Esophagus (tissue), 2 donors: ENCODE measurements around the gene MMP15. TPM values are rescaled to one million over a fixed set of nuclear protein-coding genes. Genes with fewer than 3 reads are reported as not detected.

ENCODE experiments used
- H3K27ac ChIP-seq, 2 donors: one replicate each; pipeline ENCODE4 v1.5.1; 2013; ENCODE audit warnings: low read depth in 2 of 2, mild to moderate bottlenecking in 2 of 2, inconsistent platforms in 1 of 2, low read length in 1 of 2, moderate library complexity in 1 of 2
- H3K27me3 ChIP-seq, 2 donors: one replicate each; pipeline ENCODE4 v1.6.1; 2013; ENCODE audit warnings: low read length in 2 of 2, control low read depth in 1 of 2, mild to moderate bottlenecking in 1 of 2; ENCODE audit not compliant: insufficient read depth in 2 of 2, control insufficient read depth in 1 of 2
- H3K36me3 ChIP-seq, 2 donors: one replicate each; pipeline ENCODE4 v1.6.1; 2013; ENCODE audit warnings: low read length in 1 of 2; ENCODE audit not compliant: control insufficient read depth in 2 of 2, insufficient read depth in 2 of 2
- H3K4me1 ChIP-seq, 2 donors: one replicate each; pipeline ENCODE4 v1.6.1; 2013; ENCODE audit warnings: low read length in 1 of 2; ENCODE audit not compliant: control insufficient read depth in 2 of 2, insufficient read depth in 2 of 2
- H3K4me3 ChIP-seq, 2 donors: one replicate each; pipeline ENCODE4 v1.5.1; 2013; ENCODE audit warnings: low read length in 2 of 2, mild to moderate bottlenecking in 2 of 2, low read depth in 1 of 2, moderate library complexity in 1 of 2
- H3K9me3 ChIP-seq, 2 donors: one replicate each; pipeline ENCODE4 v1.6.1; 2013; ENCODE audit warnings: mild to moderate bottlenecking in 2 of 2, low read depth in 1 of 2, low read length in 1 of 2, moderate library complexity in 1 of 2; ENCODE audit not compliant: control insufficient read depth in 2 of 2, insufficient read depth in 1 of 2
- WGBS, 2 donors: extraction: QIAGEN DNeasy Blood & Tissue Kit; methylation state at CpG; one replicate each; pipeline ENCODE4 v1.1.7; 2013; 5-methylcytosine and 5-hydroxymethylcytosine counted together
- polyA plus RNA-seq, 2 donors: library from polyadenylated mRNA; stranded (reverse); fragments of 200-250 nt; gene quantifications; one replicate each; pipeline ENCODE4 v1.2.3, GENCODE V29; 2013
- donor health status: healthy with polysubstance abuse.
- donor health status: Bipolar disorder and iron deficiency.

MMP15 gene
- polyA plus RNA-seq, 2 donors: 2.5 to 2.7 TPM

DNA sequence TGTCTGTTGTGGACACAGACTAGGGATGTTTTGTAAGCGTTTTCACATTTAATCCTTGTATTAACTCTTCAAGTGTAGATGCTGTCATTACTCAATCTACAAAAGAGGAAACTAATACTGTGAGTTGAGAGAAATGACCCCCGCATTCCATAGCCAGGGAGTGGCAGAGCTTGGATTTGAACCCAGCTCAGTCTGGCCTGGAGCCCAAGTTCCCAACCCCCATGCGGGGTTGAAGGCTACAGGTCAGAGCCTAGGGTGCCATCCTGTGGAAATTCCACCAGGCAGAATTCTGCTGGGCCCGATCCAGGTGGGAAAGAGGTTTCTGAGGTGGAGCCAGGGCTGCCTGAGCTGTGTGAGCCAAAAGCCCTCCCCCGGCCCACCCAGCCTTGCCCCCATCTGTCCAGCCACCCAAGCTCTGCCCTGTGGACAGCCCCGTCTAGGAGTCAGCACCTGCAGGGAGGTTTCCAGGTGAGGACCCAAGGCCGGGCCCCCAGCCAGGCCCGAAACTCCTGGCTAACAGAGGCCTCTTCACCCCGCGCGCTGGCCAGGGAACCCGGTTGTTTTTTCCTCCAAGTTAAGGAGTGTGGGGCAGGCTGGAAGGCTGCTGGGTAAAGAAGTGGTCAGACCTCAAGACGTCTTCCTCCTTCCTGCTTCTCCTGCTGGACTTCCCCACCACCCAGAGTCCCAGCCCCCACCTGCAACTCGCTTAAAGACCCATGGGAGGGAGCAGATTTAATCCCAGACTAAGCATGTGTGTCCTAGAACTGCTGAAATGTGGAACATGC lies 5.7 kb downstream of the MMP15 start:
- H3K36me3 ChIP-seq: no peaks in the 10 kb centered on the region
- no peak overlapping the region for H3K27ac ChIP-seq
- H3K4me3 ChIP-seq: no peak overlapping the region
- H3K9me3 ChIP-seq: no peaks in the 10 kb centered on the region
- no peaks in the 10 kb centered on the region for H3K27me3 ChIP-seq
- peaks cover 11% of the 10 kb centered on the region in 2 donors for H3K4me1 ChIP-seq
- WGBS, 2 donors: 64% methylated on average over 14 of the region's 14 CpGs

DNA sequence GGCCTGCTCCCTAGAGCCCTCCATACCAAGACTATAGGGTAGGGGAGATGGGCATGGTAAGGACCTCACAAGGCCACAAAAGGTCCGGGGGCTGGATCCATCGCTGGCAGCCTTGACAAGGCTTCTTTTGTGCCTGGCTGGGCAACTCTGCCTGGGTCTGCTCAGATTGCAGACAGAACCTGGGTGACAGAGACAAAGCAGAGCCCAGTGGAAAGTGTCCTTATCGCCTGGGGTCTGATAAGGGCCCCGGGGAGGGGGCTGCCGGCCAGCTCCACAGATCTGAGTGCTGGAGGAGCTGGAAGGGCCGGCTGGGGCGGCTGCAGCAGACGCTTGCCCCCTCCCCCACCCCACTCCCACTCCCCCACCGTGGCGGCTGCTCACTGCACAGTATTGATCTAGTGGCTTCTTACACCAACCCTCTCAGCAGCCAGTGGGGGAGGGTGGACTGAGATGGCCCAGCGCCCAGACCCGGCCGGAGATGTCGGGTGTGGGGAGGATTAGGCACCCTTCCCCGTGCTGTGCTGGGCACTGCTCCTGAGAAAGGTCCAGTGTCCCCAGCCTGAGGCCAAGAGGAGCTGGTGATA lies 7.2 kb downstream of the MMP15 start:
- no peak overlapping the region for H3K27ac ChIP-seq
- H3K36me3 ChIP-seq: no peaks in the 10 kb centered on the region
- 51 to 59% methylated on average over 12 to 15 of the region's 15 CpGs for WGBS, 2 donors
- no peaks in the 10 kb centered on the region for H3K27me3 ChIP-seq
- no peak overlapping the region for H3K4me3 ChIP-seq
- H3K9me3 ChIP-seq: no peaks in the 10 kb centered on the region
- peaks cover 2 to 8% of the 10 kb centered on the region in 2 donors for H3K4me1 ChIP-seq

DNA sequence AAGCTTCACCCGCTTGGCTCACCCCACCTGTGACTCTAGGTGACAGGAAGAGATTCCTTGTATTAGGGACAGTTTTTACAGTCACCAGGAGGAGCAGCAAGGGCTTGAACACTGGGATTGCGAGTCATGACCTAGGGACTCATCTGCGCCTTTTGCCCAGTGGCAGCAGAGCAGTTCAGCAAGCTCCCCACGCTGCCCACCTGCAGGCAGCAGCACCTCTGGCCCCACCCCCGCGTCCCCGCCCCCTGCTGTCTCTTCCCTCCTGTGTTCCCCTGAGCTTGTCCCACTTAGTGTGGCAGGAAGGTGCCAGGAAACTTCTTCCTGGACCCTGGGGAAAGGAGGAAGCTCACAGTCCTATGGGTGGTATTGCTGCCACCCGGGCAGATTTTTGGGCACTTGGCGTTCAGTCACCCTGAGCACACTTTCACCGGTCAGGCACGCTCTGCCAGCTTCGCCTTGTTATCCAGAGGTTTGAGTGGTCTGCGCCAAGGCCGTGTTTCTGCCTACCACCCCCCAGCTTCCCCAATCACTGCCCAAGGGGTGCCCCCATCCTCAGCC lies 8.7 kb downstream of the MMP15 start:
- Histone ChIP-seq H3K36me3 (peaks cover 0 to 5% of the 10 kb centered on the region in 2 donors), H3K9me3 (no peaks in the 10 kb centered on the region), H3K4me1 (peaks cover 2 to 5% of the 10 kb centered on the region in 2 donors), H3K27ac (no peak overlapping the region), H3K4me3 (no peak overlapping the region), H3K27me3 (no peaks in the 10 kb centered on the region)
- WGBS, 2 donors: 88 to 91% methylated on average over 14 of the region's 14 CpGs

- Histone ChIP-seq H3K9me3 (no peaks in the 10 kb centered on the region), H3K4me1 (peaks cover 0 to 5% of the 10 kb centered on the region in 2 donors), H3K4me3 (no peak overlapping the region), H3K36me3 (peaks cover 0 to 7% of the 10 kb centered on the region in 2 donors), H3K27me3 (no peaks in the 10 kb centered on the region), H3K27ac (no peak overlapping the region)
- 78 to 85% methylated on average over 11 of the region's 11 CpGs for WGBS, 2 donors
Observed at GRCh38 chr16:58034774-58035173, 9.2 kb downstream of the MMP15 start.

- Histone ChIP-seq H3K9me3 (no peaks in the 10 kb centered on the region), H3K27me3 (no peaks in the 10 kb centered on the region), H3K4me3 (no peak overlapping the region), H3K27ac (no peak overlapping the region), H3K4me1 (peaks cover 0 to 5% of the 10 kb centered on the region in 2 donors), H3K36me3 (peaks cover 0 to 13% of the 10 kb centered on the region in 2 donors)
- 86 to 87% methylated on average over 14 of the region's 14 CpGs for WGBS, 2 donors
Observed at GRCh38 chr16:58035356-58036170, 10.0 kb downstream of the MMP15 start.

GRCh38 chr16:58036943-58037342 lies 11.4 kb downstream of the MMP15 start:
- Histone ChIP-seq H3K27ac (no peak overlapping the region), H3K9me3 (no peaks in the 10 kb centered on the region), H3K27me3 (no peaks in the 10 kb centered on the region), H3K36me3 (peaks cover 0 to 22% of the 10 kb centered on the region in 2 donors), H3K4me1 (peaks cover 0 to 5% of the 10 kb centered on the region in 2 donors), H3K4me3 (no peak overlapping the region)
- 92 to 95% methylated on average over 6 of the region's 6 CpGs for WGBS, 2 donors

DNA sequence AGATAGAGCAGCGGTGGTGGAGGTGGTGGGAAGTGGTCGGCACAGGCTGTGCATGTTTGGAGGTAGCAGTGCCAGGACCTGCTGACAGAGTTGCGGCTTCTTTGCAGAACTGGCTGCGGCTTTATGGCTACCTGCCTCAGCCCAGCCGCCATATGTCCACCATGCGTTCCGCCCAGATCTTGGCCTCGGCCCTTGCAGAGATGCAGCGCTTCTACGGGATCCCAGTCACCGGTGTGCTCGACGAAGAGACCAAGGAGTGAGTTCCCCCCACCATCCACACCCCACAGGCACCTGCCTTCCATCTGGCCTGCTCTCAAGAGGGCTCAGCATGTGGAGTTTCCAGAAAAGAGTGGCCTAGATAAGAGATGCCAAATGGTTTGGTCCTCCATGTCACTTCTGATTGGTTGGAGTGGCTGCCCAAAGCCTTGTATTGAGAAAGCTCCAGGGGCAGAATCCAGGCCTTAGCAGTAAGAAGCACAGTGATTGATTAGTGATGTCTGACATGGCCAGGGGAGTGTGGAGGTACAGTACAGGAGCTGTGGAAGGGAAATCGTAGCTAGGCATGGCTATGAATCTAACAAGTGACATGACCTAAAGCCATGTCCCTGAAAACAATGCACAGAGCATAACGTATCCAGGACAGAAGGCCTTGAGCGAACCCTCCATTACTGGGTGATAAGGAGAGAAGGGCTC lies 12.0 kb downstream of the MMP15 start:
- H3K27ac ChIP-seq: no peak overlapping the region
- peaks cover 0 to 27% of the 10 kb centered on the region in 2 donors for H3K36me3 ChIP-seq
- H3K4me3 ChIP-seq: no peak overlapping the region
- 94 to 95% methylated on average over 16 of the region's 16 CpGs for WGBS, 2 donors
- H3K4me1 ChIP-seq: peaks cover 0 to 5% of the 10 kb centered on the region in 2 donors
- no peaks in the 10 kb centered on the region for H3K27me3 ChIP-seq
- no peaks in the 10 kb centered on the region for H3K9me3 ChIP-seq

GRCh38 chr16:58038219-58038641 lies 12.7 kb downstream of the MMP15 start:
- Histone ChIP-seq H3K4me3 (no peak overlapping the region), H3K27me3 (no peaks in the 10 kb centered on the region), H3K27ac (no peak overlapping the region), H3K36me3 (peaks cover 0 to 30% of the 10 kb centered on the region in 2 donors), H3K9me3 (no peaks in the 10 kb centered on the region), H3K4me1 (peaks cover 0 to 5% of the 10 kb centered on the region in 2 donors)
- WGBS, 2 donors: 93 to 94% methylated on average over 20 of the region's 20 CpGs
